Esophagus muscularis mucosa (tissue), 4 donors: ENCODE results near the gene PCDH20. TPM values are rescaled to one million over a fixed set of nuclear protein-coding genes. Genes with fewer than 3 reads are reported as not detected.
"Not testable (repeated sequence)": the region's sequence is repeated elsewhere in the genome, so short reads cannot be mapped to it uniquely, and the experiment has no call there.

Experiments used
- DNase-seq: peaks from one replicate; pipeline ENCODE4 v3.0.0-alpha.2; 2017; ENCODE audit errors: extremely low spot score
- H3K27ac ChIP-seq, 4 donors: fragments of 200-600 bp; sonication (generic); replicated peaks in 1 of 4; 1 replicate in 3 of 4; 2 replicates in 1 of 4; pipeline ENCODE4 v1.5.1; 2016 to 2019; ENCODE audit warnings: mild to moderate bottlenecking in 1 of 4
- H3K27me3 ChIP-seq, 4 donors: fragments of 200-600 bp; sonication (generic); one replicate each; pipeline versions ENCODE4 v1.5.1 to v1.6.0; 2016 to 2019
- H3K36me3 ChIP-seq, 4 donors: fragments of 200-600 bp; sonication (generic); one replicate each; pipeline ENCODE4 v1.5.1; 2016 to 2019
- H3K4me1 ChIP-seq, 4 donors: fragments of 200-600 bp; sonication (generic); one replicate each; pipeline ENCODE4 v1.5.1; 2016 to 2019
- H3K4me3 ChIP-seq, 4 donors: fragments of 200-600 bp; sonication (generic); 1 replicate in 2 of 4; 2 replicates in 2 of 4; pipeline ENCODE4 v1.5.1; 2016 to 2019; ENCODE audit warnings: mild to moderate bottlenecking in 4 of 4, moderate library complexity in 1 of 4
- H3K9me3 ChIP-seq, 4 donors: fragments of 200-600 bp; sonication (generic); 1 replicate in 3 of 4; 2 replicates in 1 of 4; pipeline ENCODE4 v1.5.1; 2016 to 2019
- EP300 ChIP-seq: sonication (generic); formaldehyde crosslinking; IDR thresholded peaks from one replicate; pipeline ENCODE4 v1.6.1; 2017; ENCODE audit warnings: antibody characterized with exemption
- POLR2A ChIP-seq: fragments of 450-650 bp; IDR thresholded peaks from one replicate; pipeline ENCODE4 v1.6.1; 2017; ENCODE audit warnings: antibody characterized with exemption, moderate library complexity, mild to moderate bottlenecking, low read depth
- POLR2AphosphoS5 ChIP-seq, 2 donors: sonication (generic); formaldehyde crosslinking; IDR thresholded peaks; one replicate each; pipeline ENCODE4 v1.6.1; 2017; ENCODE audit warnings: antibody characterized with exemption in 2 of 2
- WGBS: methylation state at CpG from one replicate; pipeline ENCODE4 v1.1.5; 2018; 5-methylcytosine and 5-hydroxymethylcytosine counted together
- intact Hi-C: fragments of 100-400 bp; cut with DNase I; formaldehyde crosslinking; loops from one replicate; pipeline ENCODE4 v1.15.1; 2023
- total RNA-seq, 4 donors: library from RNA; depleted of rRNA; stranded (reverse); fragments of >200 nt; gene quantifications; one replicate each; pipeline versions ENCODE4 v1.1.0 to v1.2.1, GENCODE V29; 2016
- TF ChIP-seq, protein P1 (sequence below), 3 experiments: fragments of 200-600 bp in 2 of 3; fragments of 450-650 bp in 1 of 3; sonication (generic) in 2 of 3; IDR thresholded peaks; one replicate each; pipeline ENCODE4 v1.5.1; 2017 to 2019; ENCODE audit warnings: antibody characterized with exemption in 3 of 3, mild to moderate bottlenecking in 2 of 3, moderate library complexity in 1 of 3

The PCDH20 gene
- total RNA-seq, 4 donors from 2014 or later, result 10.4 to 31.3 (median 14.7) TPM

DNA sequence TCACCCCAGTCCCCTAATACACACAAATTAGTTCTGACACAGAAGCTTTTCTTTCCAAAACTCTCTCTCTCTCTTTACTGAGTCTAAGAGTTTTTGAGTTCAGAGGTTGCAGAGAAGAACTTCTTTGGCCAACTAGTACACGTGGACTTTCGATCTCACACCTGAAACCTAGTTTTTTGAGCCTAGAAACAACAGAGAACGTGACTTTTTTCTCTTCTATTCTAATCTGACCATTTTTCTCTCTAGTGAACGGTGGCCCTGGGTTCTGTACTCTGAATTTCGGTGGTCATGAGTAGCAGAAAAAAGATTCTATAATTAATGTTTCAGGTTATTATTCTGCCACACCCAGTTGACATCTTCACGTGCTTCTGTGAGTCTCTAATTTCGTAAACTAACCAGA lies 24.2 kb downstream of the PCDH20 start:
- H3K27me3 ChIP-seq, result no peaks in the 10 kb centered on the region
- H3K4me1 ChIP-seq, result no peaks in the 10 kb centered on the region
- H3K27ac ChIP-seq, result no peak overlapping the region
- intact Hi-C loops, result no loop called here
- no peaks in the 10 kb centered on the region for H3K9me3 ChIP-seq
- TF ChIP-seq, protein P1, sequence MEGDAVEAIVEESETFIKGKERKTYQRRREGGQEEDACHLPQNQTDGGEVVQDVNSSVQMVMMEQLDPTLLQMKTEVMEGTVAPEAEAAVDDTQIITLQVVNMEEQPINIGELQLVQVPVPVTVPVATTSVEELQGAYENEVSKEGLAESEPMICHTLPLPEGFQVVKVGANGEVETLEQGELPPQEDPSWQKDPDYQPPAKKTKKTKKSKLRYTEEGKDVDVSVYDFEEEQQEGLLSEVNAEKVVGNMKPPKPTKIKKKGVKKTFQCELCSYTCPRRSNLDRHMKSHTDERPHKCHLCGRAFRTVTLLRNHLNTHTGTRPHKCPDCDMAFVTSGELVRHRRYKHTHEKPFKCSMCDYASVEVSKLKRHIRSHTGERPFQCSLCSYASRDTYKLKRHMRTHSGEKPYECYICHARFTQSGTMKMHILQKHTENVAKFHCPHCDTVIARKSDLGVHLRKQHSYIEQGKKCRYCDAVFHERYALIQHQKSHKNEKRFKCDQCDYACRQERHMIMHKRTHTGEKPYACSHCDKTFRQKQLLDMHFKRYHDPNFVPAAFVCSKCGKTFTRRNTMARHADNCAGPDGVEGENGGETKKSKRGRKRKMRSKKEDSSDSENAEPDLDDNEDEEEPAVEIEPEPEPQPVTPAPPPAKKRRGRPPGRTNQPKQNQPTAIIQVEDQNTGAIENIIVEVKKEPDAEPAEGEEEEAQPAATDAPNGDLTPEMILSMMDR (IDR thresholded peaks at IDR 0.05), result no peak
- no peak for TF ChIP-seq EP300
- no peak for TF ChIP-seq POLR2A
- WGBS, result 84% methylated on average over 7 of the region's 7 CpGs
- H3K36me3 ChIP-seq, result no peaks in the 10 kb centered on the region
- DNase-seq, result no peak
- no peak overlapping the region for H3K4me3 ChIP-seq

GRCh38 chr13:61387694-61388093 lies 28.0 kb downstream of the PCDH20 start:
- Histone ChIP-seq H3K4me3 (no peak overlapping the region), H3K4me1 (no peaks in the 10 kb centered on the region), H3K36me3 (no peaks in the 10 kb centered on the region), H3K27me3 (no peaks in the 10 kb centered on the region), H3K27ac (no peak overlapping the region), H3K9me3 (no peaks in the 10 kb centered on the region)
- no peak for DNase-seq
- TF ChIP-seq EP300 (no peak), POLR2A (no peak), POLR2AphosphoS5 (IDR thresholded peaks at IDR 0.05) (no peak)
- TF ChIP-seq, protein P1 (IDR thresholded peaks at IDR 0.05), result no peak
- intact Hi-C loops, result no loop called here
- WGBS, result 94% methylated on average over 3 of the region's 3 CpGs

GRCh38 chr13:61383111-61383510 lies 32.5 kb downstream of the PCDH20 start:
- WGBS, result 58% methylated on average over 2 of the region's 2 CpGs
- Histone ChIP-seq H3K36me3 (no peaks in the 10 kb centered on the region), H3K4me3 (no peak overlapping the region), H3K4me1 (no peaks in the 10 kb centered on the region), H3K27ac (no peak overlapping the region), H3K27me3 (no peaks in the 10 kb centered on the region), H3K9me3 (no peaks in the 10 kb centered on the region)
- DNase-seq, result no peak
- TF ChIP-seq, protein P1 (IDR thresholded peaks at IDR 0.05), result no peak
- no peak for TF ChIP-seq POLR2A
- no peak for TF ChIP-seq POLR2AphosphoS5 (IDR thresholded peaks at IDR 0.05)
- TF ChIP-seq EP300, result no peak
- intact Hi-C loops, result no loop called here

GRCh38 chr13:61370520-61370919 lies 45.1 kb downstream of the PCDH20 start:
- intact Hi-C loops, result no loop called here
- no peaks in the 10 kb centered on the region for H3K36me3 ChIP-seq
- H3K27ac ChIP-seq, result no peak overlapping the region
- H3K4me1 ChIP-seq, result no peaks in the 10 kb centered on the region
- H3K4me3 ChIP-seq, result no peak overlapping the region
- no peaks in the 10 kb centered on the region for H3K9me3 ChIP-seq
- 54% methylated on average over 3 of the region's 3 CpGs for WGBS
- TF ChIP-seq, protein P1 (IDR thresholded peaks at IDR 0.05), result no peak
- TF ChIP-seq EP300, result no peak
- no peak for TF ChIP-seq POLR2AphosphoS5 (IDR thresholded peaks at IDR 0.05)
- no peak for TF ChIP-seq POLR2A
- no peaks in the 10 kb centered on the region for H3K27me3 ChIP-seq
- DNase-seq, result no peak

DNA sequence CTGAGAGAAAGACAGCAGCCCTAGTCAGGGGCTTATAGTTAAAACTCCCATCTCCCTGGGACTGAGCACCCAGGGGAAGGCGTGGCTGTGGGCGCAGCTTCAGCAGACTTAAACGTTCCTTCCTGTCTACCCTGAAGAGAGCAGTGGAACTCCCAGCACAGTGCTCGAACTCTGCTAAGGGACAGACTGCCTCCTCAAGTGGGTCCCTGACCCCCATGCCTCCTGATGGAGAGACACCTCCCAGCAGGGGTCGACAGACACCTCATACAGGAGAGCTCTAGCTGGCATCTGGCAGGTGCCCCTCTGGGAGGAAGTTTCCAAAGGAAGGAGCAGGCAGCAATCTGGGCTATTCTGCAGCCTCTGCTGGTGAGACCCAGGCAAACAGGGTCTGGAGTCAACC lies 51.0 kb downstream of the PCDH20 start:
- not testable (repeated sequence) for DNase-seq
- WGBS, result 89% methylated on average over 4 of the region's 5 CpGs

More for the DNA sequence above, 51.0 kb downstream of the PCDH20 start:
- H3K36me3 ChIP-seq, H3K4me1 ChIP-seq, H3K27me3 ChIP-seq, H3K27ac ChIP-seq, H3K9me3 ChIP-seq, intact Hi-C loops, H3K4me3 ChIP-seq: not testable (repeated sequence)
